NCI-H69 (cell line): ENCODE results near the gene PYHIN1.

Source experiments
- DNase-seq: peaks from one replicate; lab custom pipeline; 2025; lab: John Stamatoyannopoulos, UW

The PYHIN1 gene

DNA sequence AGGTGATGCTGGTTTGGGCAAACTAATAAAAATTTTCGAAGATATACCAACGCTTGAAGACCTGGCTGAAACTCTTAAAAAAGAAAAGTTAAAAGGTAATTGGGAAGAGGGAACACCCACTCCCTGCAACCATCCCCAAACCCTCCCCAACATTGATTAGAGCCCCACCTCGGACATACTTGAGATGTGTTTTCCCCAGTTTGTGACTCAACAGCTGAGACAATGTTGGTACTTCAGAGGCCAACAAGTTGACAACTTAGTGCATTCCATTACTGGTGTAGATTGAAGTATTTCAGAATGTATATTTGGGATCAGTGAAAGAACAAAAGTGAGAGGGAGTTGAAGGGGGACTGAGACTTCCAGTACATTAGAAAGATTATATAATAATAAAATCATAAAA is 83.5 kb downstream of the PYHIN1 start:
- DNase-seq: no peak

DNA sequence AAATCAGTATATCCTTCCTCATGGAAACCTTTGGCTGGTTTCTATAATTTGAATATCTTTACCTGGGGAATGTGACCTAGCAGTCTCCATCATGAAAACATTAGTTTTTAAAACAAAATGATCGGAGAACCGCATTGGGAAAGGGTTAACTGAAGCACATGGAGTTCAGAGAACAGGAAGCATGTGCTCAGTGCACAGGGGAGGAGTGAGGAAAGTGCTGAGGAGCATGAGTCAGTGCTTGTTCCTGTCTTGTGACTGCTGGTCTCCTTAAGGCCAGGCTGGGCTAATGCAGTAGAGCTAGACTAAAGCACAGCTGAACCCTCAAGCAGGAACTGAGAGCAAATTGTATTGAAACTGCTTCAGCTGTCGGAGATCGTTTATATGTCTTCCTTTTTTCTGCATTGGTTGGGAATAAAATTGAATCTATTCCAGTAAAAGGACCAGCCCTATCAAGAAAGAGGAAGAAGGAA is 84.1 kb downstream of the PYHIN1 start:
- DNase-seq: no peak

DNA sequence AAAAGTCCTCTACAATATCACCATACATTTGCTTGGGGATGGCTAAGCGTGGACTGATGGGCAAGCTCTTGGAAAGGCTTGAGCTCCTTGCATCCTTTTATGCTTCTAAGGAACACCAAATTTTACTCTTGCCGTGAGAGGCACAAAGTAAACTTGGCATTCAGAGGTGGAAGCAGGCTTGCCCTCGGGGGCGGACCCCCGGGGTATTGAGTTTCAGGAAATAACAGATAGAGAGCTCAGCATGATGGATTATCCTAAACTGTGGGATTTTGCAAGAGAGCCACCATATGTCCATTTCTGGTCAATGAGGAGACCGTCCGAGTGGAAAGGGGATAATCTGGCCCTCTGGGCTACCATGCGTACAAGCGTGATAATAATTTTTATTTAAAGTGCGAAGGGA is 92.4 kb downstream of the PYHIN1 start:
- DNase-seq: no peak

DNA sequence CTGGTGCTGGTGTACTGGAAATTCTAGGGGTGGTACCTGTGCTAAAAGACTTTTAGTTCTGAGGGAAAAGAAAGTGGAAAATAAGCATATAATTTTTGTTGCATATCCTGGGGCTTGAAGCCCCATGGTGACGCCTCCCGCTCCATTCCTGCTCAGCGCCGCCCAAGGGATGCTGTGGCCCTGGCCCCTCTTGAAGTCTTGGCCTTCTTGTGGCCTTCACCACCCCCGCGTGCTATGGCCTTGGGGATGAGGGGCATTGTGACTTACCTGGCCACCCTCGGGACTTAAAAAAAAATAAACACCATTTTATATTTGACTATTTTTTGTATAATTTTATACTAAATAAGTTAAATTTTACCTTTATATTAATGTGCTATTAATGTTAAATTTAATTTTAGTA is 93.7 kb downstream of the PYHIN1 start:
- DNase-seq: no peak
